Activated CD4-positive, alpha-beta T cell treated with anti-CD3 and anti-CD28 coated beads, Interleukin-2, amount 50 U/mL, for 48 hours (primary cell): ENCODE results near the gene SLC25A29.
A peak's percentile ranks its signal among the peaks of the same experiment; 100 is the strongest.

ENCODE experiments used
- DNase-seq, 2 experiments: peaks; one replicate each; pipeline ENCODE4 v3.0.0-alpha.2; 2020

The SLC25A29 gene

DNA sequence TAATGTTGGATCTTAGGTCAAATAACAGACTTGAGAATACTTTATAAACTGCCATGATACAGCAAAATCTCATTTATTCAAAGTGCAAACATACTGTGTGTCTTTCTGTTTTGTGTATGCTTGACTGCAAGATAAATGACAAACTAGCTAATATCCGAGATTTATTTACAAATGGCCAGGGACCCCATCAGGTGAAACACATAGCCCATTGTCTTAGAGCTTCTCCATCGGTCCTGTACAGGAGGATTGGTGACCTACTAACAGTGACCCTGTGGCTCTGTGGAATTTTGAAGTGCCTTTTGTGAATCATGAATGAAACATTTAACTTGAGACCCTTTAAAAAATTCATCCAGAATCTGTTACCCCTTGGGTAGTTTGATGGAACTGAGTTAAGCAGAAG lies 27.1 kb downstream of the SLC25A29 start:
- no peak for DNase-seq

DNA sequence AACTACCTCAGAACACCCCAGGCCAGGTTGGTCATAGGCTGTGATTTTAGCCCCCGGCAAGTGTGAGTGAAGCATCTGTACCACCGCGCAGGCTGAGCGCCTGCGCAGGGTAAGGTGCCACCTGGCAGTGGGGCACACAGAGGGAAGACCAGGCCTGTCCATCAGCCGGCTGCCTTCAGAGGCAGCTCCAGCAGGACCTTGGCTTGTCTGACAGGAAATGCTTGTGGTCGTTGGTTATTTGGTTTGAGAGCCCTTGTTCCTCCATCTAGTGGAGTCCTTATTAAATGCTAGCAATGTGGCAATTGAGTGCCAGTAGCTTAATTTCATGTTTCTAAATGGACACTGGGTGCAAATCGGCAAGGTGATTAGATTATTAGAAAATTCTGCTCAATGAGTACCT lies 27.5 kb downstream of the SLC25A29 start:
- no peak for DNase-seq

GRCh38 chr14:100275214-100275613 lies 31.0 kb downstream of the SLC25A29 start:
- no peak for DNase-seq

GRCh38 chr14:100274250-100274649 lies 32.0 kb downstream of the SLC25A29 start:
- DNase-seq = no peak

DNA sequence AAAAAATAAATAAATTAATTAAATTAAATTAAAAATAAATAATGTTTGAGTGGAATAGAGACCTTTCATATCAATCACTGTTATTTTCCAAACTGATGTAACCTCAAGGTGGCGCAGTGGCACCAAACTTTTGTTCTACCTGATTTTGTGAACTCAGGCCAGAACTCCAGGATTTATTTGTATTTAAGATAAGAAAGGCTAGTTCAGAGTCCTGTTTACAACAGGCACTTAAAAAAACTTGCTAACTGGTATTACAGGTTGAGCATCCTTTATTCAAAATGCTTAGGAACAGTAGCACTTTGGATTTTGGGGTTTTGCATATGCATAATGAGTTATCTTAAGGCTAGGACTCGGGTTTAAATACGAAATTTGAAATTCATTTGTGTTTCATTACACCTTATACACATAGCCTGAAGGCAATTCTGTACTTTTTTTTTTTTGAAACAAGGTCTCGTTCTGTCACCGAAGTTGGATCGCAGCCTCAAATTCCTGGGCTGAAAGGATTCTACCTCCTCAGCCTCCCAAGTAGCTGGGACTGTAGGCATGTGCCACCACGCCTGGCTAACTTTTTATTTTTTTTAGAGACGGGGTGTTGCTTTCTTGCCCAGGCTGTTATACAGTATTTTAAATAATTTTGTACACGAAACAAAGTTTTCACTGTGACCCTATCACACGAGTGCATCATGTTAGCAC lies 34.9 kb downstream of the SLC25A29 start:
- DNase-seq = peak in 1 of 2 experiments; percentile 20

DNA sequence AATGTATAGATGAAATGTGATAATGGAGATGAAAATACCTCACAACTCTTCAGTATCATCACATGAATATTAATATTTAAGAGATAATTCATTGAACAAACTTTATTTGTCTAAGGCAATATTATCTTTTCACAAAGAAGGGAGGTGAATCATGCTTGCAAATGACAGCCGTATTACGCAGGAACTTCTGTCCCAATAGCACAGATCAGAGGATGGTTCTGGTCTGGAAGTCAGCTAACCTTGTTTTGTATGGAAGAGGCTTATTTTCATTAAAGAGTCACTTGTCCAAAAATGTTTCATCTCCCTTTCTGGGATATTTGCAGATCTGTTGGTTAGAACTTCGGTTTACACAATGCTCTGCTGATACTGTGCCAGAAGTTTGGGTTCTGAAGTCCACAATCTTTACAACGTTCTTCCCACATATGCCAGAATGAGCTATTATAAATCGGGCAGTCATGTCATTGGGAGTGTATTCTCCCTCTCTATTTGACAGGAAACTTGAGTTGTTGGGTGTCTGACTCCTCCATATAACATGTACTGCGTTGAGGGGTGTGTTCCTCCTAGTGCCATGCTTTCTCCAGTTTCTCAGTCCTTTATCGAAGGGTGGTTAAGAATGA lies 37.5 kb downstream of the SLC25A29 start:
- DNase-seq = no peak

DNA sequence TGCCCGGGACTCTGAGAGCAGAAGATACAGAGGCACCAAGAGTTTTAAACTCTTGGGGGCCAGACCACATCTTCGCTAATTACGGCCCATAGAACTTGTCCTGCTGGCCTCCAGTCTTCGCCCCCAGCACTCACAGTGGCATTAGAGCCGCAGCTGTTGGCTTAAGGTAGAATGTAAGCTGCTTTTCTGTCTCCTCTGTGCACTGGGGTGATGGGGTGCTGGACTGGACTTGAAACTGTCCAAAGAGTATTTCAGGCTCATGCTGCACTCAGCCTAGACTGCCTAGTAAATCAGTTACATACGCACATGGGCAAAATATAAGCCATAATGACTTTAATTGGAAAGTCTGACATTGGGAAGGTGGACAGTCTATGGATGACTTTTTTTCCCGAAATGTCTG lies 38.3 kb downstream of the SLC25A29 start:
- no peak for DNase-seq

GRCh38 chr14:100263141-100263540 lies 43.1 kb downstream of the SLC25A29 start:
- DNase-seq = no peak

- DNase-seq = no peak
Observed at GRCh38 chr14:100262545-100262944, 43.7 kb downstream of the SLC25A29 start.

- peak; percentile 31 to 44 for DNase-seq
Observed at GRCh38 chr14:100261621-100262020, 44.6 kb downstream of the SLC25A29 start.

DNA sequence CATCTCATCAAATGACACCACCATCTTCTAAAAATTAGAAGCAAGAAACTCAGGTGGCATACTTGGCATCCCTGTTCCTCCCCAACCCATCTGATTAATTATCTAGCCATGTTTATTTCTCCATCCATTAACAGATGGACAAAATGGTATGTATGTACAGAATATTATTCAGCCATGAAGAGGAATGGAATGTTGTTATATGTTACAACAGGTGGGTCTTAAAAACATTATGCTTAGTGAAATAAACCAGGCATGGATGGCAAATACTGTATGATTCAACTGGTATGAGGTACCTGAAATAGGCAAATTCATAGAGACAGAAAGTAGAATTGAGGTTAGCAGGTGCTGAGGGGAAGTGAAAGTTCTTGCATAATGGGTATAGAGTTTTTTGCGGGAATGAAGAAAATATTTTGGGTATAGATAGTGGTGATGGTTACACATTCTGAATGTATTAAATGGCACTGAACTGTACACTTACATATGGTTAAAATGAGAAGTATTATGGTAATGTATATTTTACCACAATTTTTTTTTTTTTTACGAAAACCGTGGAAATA lies 49.8 kb downstream of the SLC25A29 start:
- DNase-seq = no peak

- no peak for DNase-seq
Observed at GRCh38 chr14:100252684-100253083, 53.6 kb downstream of the SLC25A29 start.

GRCh38 chr14:100250732-100251465 lies 55.3 kb downstream of the SLC25A29 start:
- DNase-seq = no peak

DNA sequence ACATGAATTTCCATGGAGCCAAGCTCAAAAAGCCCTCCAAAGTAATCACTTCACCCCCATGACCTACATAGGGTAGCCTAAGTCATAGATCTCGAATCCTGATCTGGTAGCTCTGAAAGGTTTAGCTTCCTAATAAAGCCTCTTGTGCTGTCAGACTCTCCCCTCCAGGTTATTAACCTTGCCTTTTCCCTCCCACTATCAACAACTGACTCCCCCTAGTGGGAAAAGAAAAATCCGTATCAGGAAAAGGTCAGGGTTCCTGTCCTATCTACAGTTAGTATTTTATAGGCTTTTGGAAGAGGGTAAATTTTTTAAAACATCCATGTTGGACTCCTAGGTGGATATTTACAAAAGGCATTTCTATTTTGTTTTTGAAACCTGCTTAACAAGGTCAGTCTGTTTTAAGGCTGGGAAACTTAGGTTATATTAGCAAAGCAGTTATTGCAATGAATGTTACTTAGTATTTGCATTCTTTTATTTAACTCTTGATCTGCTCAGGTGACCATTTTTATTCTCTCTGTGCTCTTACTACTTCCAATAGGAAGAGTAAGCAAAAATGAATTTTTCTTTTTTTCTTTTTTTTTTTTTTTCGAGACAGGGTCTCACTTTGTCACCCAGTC lies 59.3 kb downstream of the SLC25A29 start:
- DNase-seq = no peak

DNA sequence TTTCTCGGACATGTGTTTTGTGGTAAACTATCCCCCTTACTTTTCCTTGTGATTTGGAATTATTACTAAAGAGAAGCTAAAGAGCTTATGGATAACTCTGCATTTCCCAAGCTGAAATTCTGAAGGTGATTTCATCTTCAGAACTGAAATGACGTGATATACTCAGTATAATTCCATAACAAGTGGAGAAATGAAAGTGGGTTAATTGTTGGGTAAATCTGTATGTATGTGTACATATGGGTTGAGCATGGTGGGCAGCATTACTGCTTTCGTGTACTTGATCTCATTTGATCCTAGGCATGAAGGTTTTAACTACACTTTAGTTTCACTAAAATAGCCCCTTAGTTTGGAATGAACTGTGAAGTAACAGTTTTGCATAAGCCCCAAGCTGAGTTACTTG lies 63.2 kb downstream of the SLC25A29 start:
- DNase-seq = no peak

DNA sequence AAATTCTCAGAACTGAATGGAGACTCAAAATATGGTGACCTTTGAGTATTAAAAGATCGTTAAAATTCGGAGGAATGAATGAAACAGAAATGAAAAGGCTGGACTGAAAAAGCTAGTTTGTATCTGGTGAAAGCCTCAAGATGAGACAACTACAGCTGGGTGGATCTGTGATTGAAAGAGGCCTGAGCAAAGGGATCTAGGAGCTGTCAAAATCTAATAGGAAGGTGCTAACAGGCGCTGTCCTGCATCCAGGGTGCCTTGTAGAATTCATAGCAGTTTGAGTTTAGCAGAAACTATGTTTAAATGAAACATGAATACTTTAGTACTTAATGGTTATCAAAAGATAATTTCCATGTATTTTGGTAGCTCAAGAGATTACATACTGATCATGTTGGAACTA lies 65.0 kb downstream of the SLC25A29 start:
- DNase-seq = no peak
